Measurements from ENCODE around the gene HSPB7.
"Not testable (repeated sequence)": the region's sequence is repeated elsewhere in the genome, so short reads cannot be mapped to it uniquely, and the experiment has no call there.

The HSPB7 gene

GRCh38 chr1:16053781-16054502 lies 36.1 kb upstream of the HSPB7 start:
- Histone ChIP-seq H3K4me2 (ENCODE audit: low read length) (no peak overlapping the region), H3F3A (ENCODE audit: insufficient read depth, low read length) (no peaks in the 10 kb centered on the region), H3K36me3 (ENCODE audit: insufficient read depth, low read length) (no peaks in the 10 kb centered on the region), H3K79me2 (ENCODE audit: insufficient read depth, low read length) (no peaks in the 10 kb centered on the region), H3K9ac (ENCODE audit: low read length) (no peak overlapping the region), H3K27ac (ENCODE audit: low read depth, low read length, poor library complexity, severe bottlenecking) (no peak overlapping the region), H3K27me3 (ENCODE audit: insufficient read depth, low read length) (no peaks in the 10 kb centered on the region), H3K9me3 (ENCODE audit: low read length) (no peaks in the 10 kb centered on the region), H4K20me1 (ENCODE audit: insufficient read depth, low read length) (no peaks in the 10 kb centered on the region), H3K4me3 (ENCODE audit: low read depth, low read length, poor library complexity, severe bottlenecking) (no peak overlapping the region), H3K4me1 (ENCODE audit: insufficient read depth, low read length, severe bottlenecking) (no peaks in the 10 kb centered on the region), H3K9me2 (ENCODE audit: low read depth, low read length) (no peaks in the 10 kb centered on the region), H2AFZ (ENCODE audit: low read length) (no peak overlapping the region)
- no peak for TF ChIP-seq EZH2 (IDR thresholded peaks at IDR 0.05; ENCODE audit: borderline replicate concordance, low read length)

GRCh38 chr1:16051949-16052348 lies 34.1 kb upstream of the HSPB7 start:
- not testable (repeated sequence) for H3K9me2 ChIP-seq (ENCODE audit: low read depth, low read length); H4K20me1 ChIP-seq (ENCODE audit: insufficient read depth, low read length); H2AFZ ChIP-seq (ENCODE audit: low read length); H3K27me3 ChIP-seq (ENCODE audit: insufficient read depth, low read length); H3K4me2 ChIP-seq (ENCODE audit: low read length); H3K9ac ChIP-seq (ENCODE audit: low read length); H3F3A ChIP-seq (ENCODE audit: insufficient read depth, low read length); H3K4me3 ChIP-seq (ENCODE audit: low read depth, low read length, poor library complexity, severe bottlenecking); H3K36me3 ChIP-seq (ENCODE audit: insufficient read depth, low read length); H3K9me3 ChIP-seq (ENCODE audit: low read length); H3K79me2 ChIP-seq (ENCODE audit: insufficient read depth, low read length); H3K27ac ChIP-seq (ENCODE audit: low read depth, low read length, poor library complexity, severe bottlenecking); H3K4me1 ChIP-seq (ENCODE audit: insufficient read depth, low read length, severe bottlenecking)

- H3K36me3 ChIP-seq (ENCODE audit: insufficient read depth, low read length), result no peaks in the 10 kb centered on the region
- H3K9me3 ChIP-seq (ENCODE audit: low read length), result no peaks in the 10 kb centered on the region
- no peak overlapping the region for H3K4me3 ChIP-seq (ENCODE audit: low read depth, low read length, poor library complexity, severe bottlenecking)
- H3K27me3 ChIP-seq (ENCODE audit: insufficient read depth, low read length), result no peaks in the 10 kb centered on the region; the same call in 1 of the 2 replicates
- H3K79me2 ChIP-seq (ENCODE audit: insufficient read depth, low read length), result no peaks in the 10 kb centered on the region
- no peak overlapping the region for H3K27ac ChIP-seq (ENCODE audit: low read depth, low read length, poor library complexity, severe bottlenecking)
- H3K4me2 ChIP-seq (ENCODE audit: low read length), result no peak overlapping the region
- no peaks in the 10 kb centered on the region for H3K4me1 ChIP-seq (ENCODE audit: insufficient read depth, low read length, severe bottlenecking)
- H3K9me2 ChIP-seq (ENCODE audit: low read depth, low read length), result no peaks in the 10 kb centered on the region
- H4K20me1 ChIP-seq (ENCODE audit: insufficient read depth, low read length), result no peaks in the 10 kb centered on the region
- TF ChIP-seq EZH2 (IDR thresholded peaks at IDR 0.05; ENCODE audit: borderline replicate concordance, low read length) (no peak), CTCF (IDR thresholded peaks at IDR 0.05; ENCODE audit: low read length) (no peak)
- H2AFZ ChIP-seq (ENCODE audit: low read length), result no peak overlapping the region
- no peaks in the 10 kb centered on the region for H3F3A ChIP-seq (ENCODE audit: insufficient read depth, low read length)
- no peak overlapping the region for H3K9ac ChIP-seq (ENCODE audit: low read length)
These were observed 33.2 kb upstream of the HSPB7 start for GRCh38 chr1:16051039-16051438.

DNA sequence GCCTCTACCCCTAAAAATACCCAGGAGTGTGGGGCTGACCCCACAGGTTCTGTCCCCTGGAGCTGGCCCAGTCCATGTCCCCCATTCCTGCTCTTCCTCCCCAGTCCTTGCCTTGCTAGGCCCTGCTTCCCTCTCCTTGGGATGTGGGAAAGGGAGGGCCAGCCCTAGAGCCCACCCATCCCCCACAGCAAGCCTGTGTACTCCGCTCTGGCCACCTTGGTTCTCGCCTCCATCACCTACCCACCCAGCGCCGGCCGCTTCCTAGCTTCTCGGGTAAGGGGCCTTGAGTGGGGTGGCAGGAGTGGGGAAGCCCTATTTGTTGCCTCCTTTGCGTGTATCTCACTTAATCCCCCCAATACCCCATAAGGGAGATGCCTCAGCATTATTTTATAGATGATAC lies 32.5 kb upstream of the HSPB7 start:
- Histone ChIP-seq H3K9me3 (ENCODE audit: low read length) (no peaks in the 10 kb centered on the region), H3K36me3 (ENCODE audit: insufficient read depth, low read length) (no peaks in the 10 kb centered on the region), H2AFZ (ENCODE audit: low read length) (no peak overlapping the region), H3K4me1 (ENCODE audit: insufficient read depth, low read length, severe bottlenecking) (no peaks in the 10 kb centered on the region), H3K27me3 (ENCODE audit: insufficient read depth, low read length) (no peaks in the 10 kb centered on the region; the same call in 1 of the 2 replicates), H3K27ac (ENCODE audit: low read depth, low read length, poor library complexity, severe bottlenecking) (no peak overlapping the region), H3K9me2 (ENCODE audit: low read depth, low read length) (no peaks in the 10 kb centered on the region), H4K20me1 (ENCODE audit: insufficient read depth, low read length) (no peaks in the 10 kb centered on the region), H3K4me2 (ENCODE audit: low read length) (no peak overlapping the region), H3K79me2 (ENCODE audit: insufficient read depth, low read length) (no peaks in the 10 kb centered on the region), H3K9ac (ENCODE audit: low read length) (no peak overlapping the region), H3K4me3 (ENCODE audit: low read depth, low read length, poor library complexity, severe bottlenecking) (no peak overlapping the region), H3F3A (ENCODE audit: insufficient read depth, low read length) (no peaks in the 10 kb centered on the region)
- TF ChIP-seq CTCF (IDR thresholded peaks at IDR 0.05; ENCODE audit: low read length) (no peak), EZH2 (IDR thresholded peaks at IDR 0.05; ENCODE audit: borderline replicate concordance, low read length) (no peak)

Data from OCI-LY1 (cell line).